Epidermal melanocyte (primary cell): ENCODE measurements around the gene ARFGAP3.
A peak's percentile ranks its signal among the peaks of the same experiment; 100 is the strongest.
"Not testable (repeated sequence)": the region's sequence is repeated elsewhere in the genome, so short reads cannot be mapped to it uniquely, and the experiment has no call there.

Experiments
- DNase-seq: peaks from one replicate; pipeline ENCODE4 v3.0.0; 2011; ENCODE audit warnings: low spot score; ENCODE audit not compliant: insufficient read length

ARFGAP3 gene

GRCh38 chr22:42796081-42796480, 61.0 kb downstream of the ARFGAP3 start:
- no peak for DNase-seq

GRCh38 chr22:42794551-42795510, 62.2 kb downstream of the ARFGAP3 start:
- DNase-seq, result no peak

GRCh38 chr22:42793848-42794405, 63.1 kb downstream of the ARFGAP3 start:
- no peak for DNase-seq

GRCh38 chr22:42792909-42793847, 63.9 kb downstream of the ARFGAP3 start:
- no peak for DNase-seq

GRCh38 chr22:42792453-42792908, 64.6 kb downstream of the ARFGAP3 start:
- DNase-seq, result no peak

- no peak for DNase-seq
These were observed 65.2 kb downstream of the ARFGAP3 start for GRCh38 chr22:42791721-42792452.

- DNase-seq, result no peak
These were observed 68.6 kb downstream of the ARFGAP3 start for GRCh38 chr22:42788466-42788865.

- no peak for DNase-seq
These were observed 69.1 kb downstream of the ARFGAP3 start for GRCh38 chr22:42788021-42788420.

GRCh38 chr22:42787357-42787736, 69.7 kb downstream of the ARFGAP3 start:
- DNase-seq, result no peak

- DNase-seq, result no peak
These were observed 70.3 kb downstream of the ARFGAP3 start for GRCh38 chr22:42786606-42787356.

- no peak for DNase-seq
These were observed 71.2 kb downstream of the ARFGAP3 start for GRCh38 chr22:42785706-42786499.

- DNase-seq, result not testable (repeated sequence)
These were observed 74.8 kb downstream of the ARFGAP3 start for GRCh38 chr22:42782306-42782705.

- peak; percentile 80 for DNase-seq
These were observed 77.0 kb downstream of the ARFGAP3 start for GRCh38 chr22:42780070-42780540.

GRCh38 chr22:42777126-42777525, 79.9 kb downstream of the ARFGAP3 start:
- DNase-seq, result no peak

- DNase-seq, result no peak
These were observed 83.9 kb downstream of the ARFGAP3 start for GRCh38 chr22:42773167-42773566.

- no peak for DNase-seq
These were observed 84.4 kb downstream of the ARFGAP3 start for GRCh38 chr22:42772647-42773046.

GRCh38 chr22:42770941-42771647, 86.0 kb downstream of the ARFGAP3 start:
- no peak for DNase-seq

- DNase-seq, result no peak
These were observed 86.7 kb downstream of the ARFGAP3 start for GRCh38 chr22:42770448-42770726.
